PC-9 (cell line): Measurements from ENCODE around the gene THOC7.
A peak's percentile ranks its signal among the peaks of the same experiment; 100 is the strongest.

ENCODE experiments used
- CTCF ChIP-seq: fragments of 200-600 bp; sonication (generic); conservative IDR thresholded peaks from 2 replicates; pipeline ENCODE4 v1.6.1; 2017; ENCODE audit warnings: mixed run types, antibody characterized with exemption, mild to moderate bottlenecking, moderate library complexity
- EZH2 ChIP-seq: fragments of 200-600 bp; sonication (generic); IDR thresholded peaks from 2 replicates; pipeline ENCODE4 v1.8.0; 2017; ENCODE audit warnings: antibody characterized with exemption, low read depth

GRCh38 chr3:63791974-63792373 lies 71.6 kb downstream of the THOC7 start:
- peak; percentile 47 for TF ChIP-seq CTCF
- no peak for TF ChIP-seq EZH2
